ENCODE results near the gene ARHGAP6. TPM values are rescaled to one million over a fixed set of nuclear protein-coding genes. Genes with fewer than 3 reads are reported as not detected.

Gene ARHGAP6
- polyA plus RNA-seq, 3 donors: 0.31 to 1.1 (median 0.40) TPM

DNA sequence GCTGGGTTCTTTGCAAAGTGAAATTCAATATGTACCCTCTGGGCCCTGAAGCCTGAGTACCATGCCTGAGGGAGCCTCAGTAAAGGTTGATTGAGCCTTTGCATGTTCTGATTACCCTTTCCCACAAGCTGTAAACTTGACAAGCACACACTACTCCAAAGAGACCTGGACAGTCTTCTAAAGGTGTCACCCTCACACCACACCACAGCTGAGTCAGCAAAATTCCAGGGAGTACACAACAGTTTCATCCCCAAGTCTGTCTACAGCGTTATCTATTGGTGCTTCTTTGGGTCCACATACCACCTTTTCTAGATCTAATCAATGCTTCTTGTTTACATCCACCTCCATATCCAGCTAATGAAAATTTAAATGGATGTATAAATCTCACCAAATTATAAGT, 191.7 kb downstream of the ARHGAP6 start:
- Histone ChIP-seq H3K4me2 (replicated peaks; ENCODE audit: extremely low read depth, low read length, poor library complexity, severe bottlenecking) (no peak overlapping the region), H2AFZ (ENCODE audit: insufficient read depth, low read depth, low read length, poor library complexity, severe bottlenecking) (no peak overlapping the region), H3K9me3 (replicated peaks in 1 of 2; ENCODE audit: control insufficient read depth in 1 of 2, insufficient read depth in 1 of 2, low read length in 2 of 2) (no peaks in the 10 kb centered on the region), H3K79me2 (ENCODE audit: insufficient read depth, low read length) (no peaks in the 10 kb centered on the region), H3K27ac (ENCODE audit: low read depth in 1 of 2, low read length in 2 of 2) (no peak overlapping the region), H3K9ac (ENCODE audit: insufficient read depth, low read length, poor library complexity, severe bottlenecking) (no peak overlapping the region), H4K20me1 (ENCODE audit: insufficient read depth, low read length) (no peaks in the 10 kb centered on the region), H3K36me3 (replicated peaks in 1 of 2; ENCODE audit: control insufficient read depth in 1 of 2, insufficient read depth in 2 of 2, low read length in 2 of 2) (no peaks in the 10 kb centered on the region), H3K4me1 (ENCODE audit: control insufficient read depth in 1 of 2, insufficient read depth in 2 of 2, low read length in 2 of 2) (no peaks in the 10 kb centered on the region), H3K4me3 (replicated peaks in 1 of 3; ENCODE audit: low read depth in 2 of 3, low read length in 3 of 3) (no peak overlapping the region), H3K27me3 (ENCODE audit: control insufficient read depth in 2 of 2, insufficient read depth in 2 of 2, low read length in 2 of 2) (no peaks in the 10 kb centered on the region)
- H3K36me3 Mint-ChIP-seq: no peaks in the 10 kb centered on the region
- TF ChIP-seq, protein P1, sequence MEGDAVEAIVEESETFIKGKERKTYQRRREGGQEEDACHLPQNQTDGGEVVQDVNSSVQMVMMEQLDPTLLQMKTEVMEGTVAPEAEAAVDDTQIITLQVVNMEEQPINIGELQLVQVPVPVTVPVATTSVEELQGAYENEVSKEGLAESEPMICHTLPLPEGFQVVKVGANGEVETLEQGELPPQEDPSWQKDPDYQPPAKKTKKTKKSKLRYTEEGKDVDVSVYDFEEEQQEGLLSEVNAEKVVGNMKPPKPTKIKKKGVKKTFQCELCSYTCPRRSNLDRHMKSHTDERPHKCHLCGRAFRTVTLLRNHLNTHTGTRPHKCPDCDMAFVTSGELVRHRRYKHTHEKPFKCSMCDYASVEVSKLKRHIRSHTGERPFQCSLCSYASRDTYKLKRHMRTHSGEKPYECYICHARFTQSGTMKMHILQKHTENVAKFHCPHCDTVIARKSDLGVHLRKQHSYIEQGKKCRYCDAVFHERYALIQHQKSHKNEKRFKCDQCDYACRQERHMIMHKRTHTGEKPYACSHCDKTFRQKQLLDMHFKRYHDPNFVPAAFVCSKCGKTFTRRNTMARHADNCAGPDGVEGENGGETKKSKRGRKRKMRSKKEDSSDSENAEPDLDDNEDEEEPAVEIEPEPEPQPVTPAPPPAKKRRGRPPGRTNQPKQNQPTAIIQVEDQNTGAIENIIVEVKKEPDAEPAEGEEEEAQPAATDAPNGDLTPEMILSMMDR (IDR thresholded peaks at IDR 0.05): no peak
- no CpG with 5 or more reads among the region's 1 CpG for WGBS (ENCODE audit: insufficient coverage)
- peaks cover 0 to 6% (median 2%) of the 10 kb centered on the region in 3 donors for H3K27me3 Mint-ChIP-seq (ENCODE audit: low read depth in 3 of 3)
- H3K27ac Mint-ChIP-seq: peak overlapping the region in 1 of 7 donors; percentile 47
- no peaks in the 10 kb centered on the region for H3K4me1 Mint-ChIP-seq
- no peak for DNase-seq
- intact Hi-C loops (cut with micrococcal nuclease): no loop called here
- H3K4me3 Mint-ChIP-seq: no peak overlapping the region
- H3K9me3 Mint-ChIP-seq: peaks cover 0 to 4% (median 0%) of the 10 kb centered on the region in 7 donors

DNA sequence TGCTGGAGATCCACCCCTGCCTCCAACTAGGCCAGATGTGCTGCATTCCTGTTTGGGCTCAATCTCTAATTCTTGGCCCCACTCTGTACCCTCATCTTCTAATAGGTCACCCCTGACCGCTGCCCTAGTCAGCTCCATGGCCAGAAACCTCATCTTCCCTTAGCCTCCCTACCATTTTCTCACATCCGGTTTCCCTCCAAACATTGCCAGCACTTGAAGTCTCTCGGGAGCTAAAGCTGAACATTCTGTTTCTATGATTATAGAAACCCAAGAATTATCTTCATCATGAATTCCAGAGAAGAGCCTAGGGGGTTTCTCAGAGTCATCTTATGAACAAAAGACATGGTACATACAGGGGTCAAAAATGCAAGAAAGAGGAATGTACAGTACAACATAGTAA, 192.8 kb downstream of the ARHGAP6 start:
- peaks cover 0 to 6% (median 2%) of the 10 kb centered on the region in 3 donors for H3K27me3 Mint-ChIP-seq (ENCODE audit: low read depth in 3 of 3)
- Histone ChIP-seq H3K4me1 (ENCODE audit: control insufficient read depth in 1 of 2, insufficient read depth in 2 of 2, low read length in 2 of 2) (no peaks in the 10 kb centered on the region), H3K79me2 (ENCODE audit: insufficient read depth, low read length) (no peaks in the 10 kb centered on the region), H4K20me1 (ENCODE audit: insufficient read depth, low read length) (no peaks in the 10 kb centered on the region), H3K9me3 (replicated peaks in 1 of 2; ENCODE audit: control insufficient read depth in 1 of 2, insufficient read depth in 1 of 2, low read length in 2 of 2) (no peaks in the 10 kb centered on the region), H3K9ac (ENCODE audit: insufficient read depth, low read length, poor library complexity, severe bottlenecking) (no peak overlapping the region), H3K36me3 (replicated peaks in 1 of 2; ENCODE audit: control insufficient read depth in 1 of 2, insufficient read depth in 2 of 2, low read length in 2 of 2) (no peaks in the 10 kb centered on the region), H3K4me2 (replicated peaks; ENCODE audit: extremely low read depth, low read length, poor library complexity, severe bottlenecking) (no peak overlapping the region), H3K4me3 (replicated peaks in 1 of 3; ENCODE audit: low read depth in 2 of 3, low read length in 3 of 3) (no peak overlapping the region), H2AFZ (ENCODE audit: insufficient read depth, low read depth, low read length, poor library complexity, severe bottlenecking) (no peak overlapping the region), H3K27ac (ENCODE audit: low read depth in 1 of 2, low read length in 2 of 2) (no peak overlapping the region), H3K27me3 (ENCODE audit: control insufficient read depth in 2 of 2, insufficient read depth in 2 of 2, low read length in 2 of 2) (no peaks in the 10 kb centered on the region)
- no peak overlapping the region for H3K27ac Mint-ChIP-seq
- TF ChIP-seq, protein P1 (IDR thresholded peaks at IDR 0.05): no peak
- no peaks in the 10 kb centered on the region for H3K4me1 Mint-ChIP-seq
- WGBS (ENCODE audit: insufficient coverage): 83% methylated on average over 1 of the region's 3 CpGs
- H3K9me3 Mint-ChIP-seq: peaks cover 0 to 4% (median 0%) of the 10 kb centered on the region in 7 donors
- intact Hi-C loops (cut with micrococcal nuclease): no loop called here
- no peaks in the 10 kb centered on the region for H3K36me3 Mint-ChIP-seq
- DNase-seq: no peak
- H3K4me3 Mint-ChIP-seq: no peak overlapping the region
